GM18870 (cell line): ENCODE data around the gene SLC26A2.

Source experiments
- ATAC-seq: cut with Tn5 transposase; IDR thresholded peaks from one replicate; pipeline ENCODE4 v1.9.1; 2021; ENCODE audit warnings: moderate library complexity; ENCODE audit not compliant: unreplicated experiment

SLC26A2 gene

GRCh38 chr5:150035139-150035895, 74.8 kb downstream of the SLC26A2 start:
- ATAC-seq = peak; percentile 94

GRCh38 chr5:150036513-150036912, 76.0 kb downstream of the SLC26A2 start:
- no peak for ATAC-seq
